Measurements from ENCODE around the gene TENT4B.

The TENT4B gene

DNA sequence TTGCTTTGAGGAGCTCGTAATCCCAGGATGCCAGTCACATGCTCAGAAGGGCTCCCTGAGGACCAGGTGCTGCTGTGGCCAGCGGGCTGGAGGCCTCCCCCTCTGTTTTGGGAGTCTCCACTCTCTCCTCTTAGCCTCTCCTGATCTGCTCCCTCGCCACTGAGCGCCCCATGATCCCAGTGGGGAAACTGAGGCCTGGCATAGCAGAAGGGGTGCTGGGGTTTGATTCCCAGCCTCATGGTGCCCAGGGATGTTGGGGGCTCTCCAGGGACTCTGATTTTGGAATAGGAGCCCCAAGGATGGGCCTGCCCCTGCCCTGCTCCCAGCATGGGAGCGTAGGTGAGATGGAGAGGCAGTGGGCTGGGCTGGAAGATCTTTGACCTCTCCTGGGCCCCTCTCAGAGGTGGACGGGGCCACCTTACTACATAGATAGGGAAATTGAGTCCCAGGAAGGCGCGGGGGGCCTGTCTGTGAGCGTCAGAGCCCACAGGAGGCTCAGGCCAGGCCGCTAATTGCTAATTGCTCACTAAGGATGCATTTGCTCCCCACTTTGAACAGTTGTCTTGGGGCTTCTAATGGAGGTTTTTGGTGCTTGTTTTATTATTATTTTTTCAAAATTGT lies 112.7 kb downstream of the TENT4B start:
- DNase-seq (ENCODE audit: extremely low read depth, low read depth), result no peak
- TF ChIP-seq, protein P1, sequence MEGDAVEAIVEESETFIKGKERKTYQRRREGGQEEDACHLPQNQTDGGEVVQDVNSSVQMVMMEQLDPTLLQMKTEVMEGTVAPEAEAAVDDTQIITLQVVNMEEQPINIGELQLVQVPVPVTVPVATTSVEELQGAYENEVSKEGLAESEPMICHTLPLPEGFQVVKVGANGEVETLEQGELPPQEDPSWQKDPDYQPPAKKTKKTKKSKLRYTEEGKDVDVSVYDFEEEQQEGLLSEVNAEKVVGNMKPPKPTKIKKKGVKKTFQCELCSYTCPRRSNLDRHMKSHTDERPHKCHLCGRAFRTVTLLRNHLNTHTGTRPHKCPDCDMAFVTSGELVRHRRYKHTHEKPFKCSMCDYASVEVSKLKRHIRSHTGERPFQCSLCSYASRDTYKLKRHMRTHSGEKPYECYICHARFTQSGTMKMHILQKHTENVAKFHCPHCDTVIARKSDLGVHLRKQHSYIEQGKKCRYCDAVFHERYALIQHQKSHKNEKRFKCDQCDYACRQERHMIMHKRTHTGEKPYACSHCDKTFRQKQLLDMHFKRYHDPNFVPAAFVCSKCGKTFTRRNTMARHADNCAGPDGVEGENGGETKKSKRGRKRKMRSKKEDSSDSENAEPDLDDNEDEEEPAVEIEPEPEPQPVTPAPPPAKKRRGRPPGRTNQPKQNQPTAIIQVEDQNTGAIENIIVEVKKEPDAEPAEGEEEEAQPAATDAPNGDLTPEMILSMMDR (IDR thresholded peaks at IDR 0.05; ENCODE audit: low read depth, low read length), result no peak

- DNase-seq (ENCODE audit: extremely low read depth, low read depth), result peak; percentile 49
- TF ChIP-seq, protein P1 (IDR thresholded peaks at IDR 0.05; ENCODE audit: low read depth, low read length), result no peak
Observed at GRCh38 chr16:50266337-50267091, 113.4 kb downstream of the TENT4B start, which contains the start of gene ADCY7. Gene ADCY7 (plus strand): TSS chr16:50266551. CDS start chr16:50288180, 21,629 bp downstream.

GRCh38 chr16:50267151-50267631 lies 114.1 kb downstream of the TENT4B start:
- TF ChIP-seq, protein P1 (IDR thresholded peaks at IDR 0.05; ENCODE audit: low read depth, low read length), result no peak
- DNase-seq (ENCODE audit: extremely low read depth, low read depth), result no peak

DNA sequence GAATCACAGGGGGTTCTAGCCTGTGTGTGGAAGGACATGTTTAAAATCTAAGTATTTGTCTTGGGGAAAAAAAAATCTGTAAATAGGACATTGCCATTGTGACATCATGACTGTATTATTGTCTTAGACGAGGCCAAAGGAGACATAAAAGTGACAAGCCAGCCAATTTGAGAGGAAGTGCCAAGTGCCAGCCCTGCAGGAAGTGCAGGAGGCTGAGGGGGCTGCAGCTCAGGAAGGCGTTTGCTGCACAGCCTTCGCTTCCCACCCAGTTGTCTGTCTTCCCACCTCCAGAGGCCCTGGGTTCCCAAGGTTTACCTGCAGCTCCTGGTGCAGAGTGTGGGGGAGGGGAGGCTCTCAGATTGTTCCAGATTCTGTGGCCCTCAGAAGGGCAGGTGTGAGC lies 114.5 kb downstream of the TENT4B start:
- TF ChIP-seq, protein P1 (IDR thresholded peaks at IDR 0.05; ENCODE audit: low read depth, low read length), result no peak
- DNase-seq (ENCODE audit: extremely low read depth, low read depth), result no peak

DNA sequence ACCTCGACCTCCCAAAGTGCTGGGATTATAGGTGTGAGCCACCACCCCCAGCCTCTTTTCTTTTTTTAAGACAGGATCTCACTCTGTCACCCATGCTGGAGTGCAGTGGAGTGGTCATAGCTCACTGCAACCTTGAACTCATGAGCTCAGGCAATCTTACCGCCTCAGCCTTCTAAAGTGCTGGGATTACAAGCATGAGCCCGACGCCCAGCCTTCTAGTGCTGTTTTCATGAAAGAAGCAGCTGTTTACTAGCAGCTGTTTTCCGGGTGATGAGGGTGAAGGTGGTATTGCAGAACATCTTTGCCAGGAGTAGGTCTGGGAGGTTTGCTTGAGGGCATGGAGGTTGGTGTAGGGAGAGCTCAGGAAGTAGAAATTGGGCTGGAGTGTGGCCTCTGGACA lies 115.2 kb downstream of the TENT4B start:
- no peak for DNase-seq (ENCODE audit: extremely low read depth, low read depth)
- TF ChIP-seq, protein P1 (IDR thresholded peaks at IDR 0.05; ENCODE audit: low read depth, low read length), result no peak

- TF ChIP-seq, protein P1 (IDR thresholded peaks at IDR 0.05; ENCODE audit: low read depth, low read length), result no peak
- DNase-seq (ENCODE audit: extremely low read depth, low read depth), result no peak
Observed at GRCh38 chr16:50269061-50269705, 116.1 kb downstream of the TENT4B start.

All from AG09319 (cell line).